Iris pigment epithelial cell (primary cell): Measurements from ENCODE around the gene CYP2C9.
"Not testable (repeated sequence)": the region's sequence is repeated elsewhere in the genome, so short reads cannot be mapped to it uniquely, and the experiment has no call there.

Source experiments
- DNase-seq: peaks from one replicate; pipeline ENCODE4 v3.0.0-alpha.2; 2011; ENCODE audit warnings: low read depth

The CYP2C9 gene

DNA sequence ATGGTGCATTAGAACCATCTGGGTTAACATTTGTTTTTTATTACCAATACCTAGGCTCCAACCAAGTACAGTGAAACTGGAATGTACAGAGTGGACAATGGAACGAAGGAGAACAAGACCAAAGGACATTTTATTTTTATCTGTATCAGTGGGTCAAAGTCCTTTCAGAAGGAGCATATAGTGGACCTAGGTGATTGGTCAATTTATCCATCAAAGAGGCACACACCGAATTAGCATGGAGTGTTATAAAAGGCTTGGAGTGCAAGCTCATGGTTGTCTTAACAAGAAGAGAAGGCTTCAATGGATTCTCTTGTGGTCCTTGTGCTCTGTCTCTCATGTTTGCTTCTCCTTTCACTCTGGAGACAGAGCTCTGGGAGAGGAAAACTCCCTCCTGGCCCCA, at the start of gene CYP2C9:
CYP2C9 (plus strand) TSS at position 276 of the 400 bp plus-strand sequence; CDS start at position 301, 25 bp downstream.
- DNase-seq: no peak

DNA sequence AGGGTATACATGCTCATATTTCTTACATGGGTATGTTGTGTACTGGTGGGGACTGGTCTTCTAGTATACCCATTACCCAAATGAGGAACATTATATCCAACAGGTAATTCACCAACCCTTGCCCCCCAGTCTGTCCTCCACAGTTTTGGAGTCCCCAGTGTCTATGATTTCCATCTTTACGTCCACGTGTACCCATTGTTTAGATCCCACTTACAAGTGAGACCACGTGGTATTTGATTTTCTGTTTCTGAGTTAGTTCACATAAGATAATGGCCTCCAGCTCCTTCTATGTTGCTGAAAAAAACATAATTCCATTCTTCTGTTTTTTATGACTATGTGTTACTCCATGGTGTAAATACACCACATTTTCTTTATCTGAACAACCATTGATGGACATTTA, 49.3 kb upstream of the CYP2C9 start:
- no peak for DNase-seq

DNA sequence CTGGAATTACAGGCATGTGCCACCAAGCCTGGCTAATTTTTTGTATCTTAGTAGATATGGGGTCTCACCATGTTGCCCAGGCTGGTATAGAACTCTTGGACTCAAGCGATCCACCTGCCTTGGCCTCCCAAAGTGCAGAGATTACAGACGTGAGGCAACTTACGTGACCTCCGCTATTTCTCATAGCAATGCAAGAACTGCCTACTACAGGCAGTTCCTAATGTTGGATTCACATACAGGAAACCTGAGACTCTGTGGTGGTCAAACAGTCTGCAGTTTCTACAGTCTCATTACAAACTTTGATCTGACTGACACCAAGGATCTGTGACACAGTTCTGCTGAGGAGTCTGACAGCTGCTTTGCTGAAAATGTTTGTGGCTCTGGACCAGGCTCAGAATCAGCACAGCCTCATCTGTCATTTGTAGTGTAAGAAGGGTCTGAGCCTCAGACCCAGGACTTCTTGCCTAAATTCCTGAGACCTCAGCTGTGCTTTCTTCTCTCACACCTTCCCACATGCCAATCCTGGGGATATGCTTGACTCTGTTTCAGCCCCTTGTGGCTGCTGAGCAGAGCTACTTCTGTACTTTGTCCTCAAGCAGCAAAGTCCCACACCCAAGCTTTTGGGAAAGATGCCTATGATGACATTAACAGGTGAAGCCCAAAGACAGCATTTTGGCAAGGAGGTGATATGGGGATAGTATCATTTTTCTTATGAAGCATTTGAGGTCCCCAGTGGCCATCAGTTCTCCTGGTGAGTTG, 48.0 kb upstream of the CYP2C9 start:
- no peak for DNase-seq

DNA sequence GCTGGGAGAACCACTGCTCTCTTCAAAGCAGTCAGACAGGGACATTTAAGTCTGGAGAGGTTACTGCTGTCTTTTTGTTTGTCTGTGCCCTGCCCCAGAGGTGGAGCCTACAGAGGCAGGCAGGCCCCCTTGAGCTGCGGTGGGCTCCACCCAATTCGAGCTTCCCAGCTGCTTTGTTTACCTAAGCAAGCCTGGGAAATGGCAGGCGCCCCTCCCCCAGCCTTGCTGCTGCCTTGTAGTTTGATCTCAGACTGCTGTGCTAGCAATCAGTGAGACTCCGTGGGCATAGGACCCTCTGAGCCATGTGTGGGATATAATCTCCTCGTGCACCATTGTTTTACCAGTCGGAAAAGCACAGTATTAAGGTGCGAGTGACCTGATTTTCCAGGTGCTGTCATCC, 40.0 kb upstream of the CYP2C9 start:
- DNase-seq: not testable (repeated sequence)

DNA sequence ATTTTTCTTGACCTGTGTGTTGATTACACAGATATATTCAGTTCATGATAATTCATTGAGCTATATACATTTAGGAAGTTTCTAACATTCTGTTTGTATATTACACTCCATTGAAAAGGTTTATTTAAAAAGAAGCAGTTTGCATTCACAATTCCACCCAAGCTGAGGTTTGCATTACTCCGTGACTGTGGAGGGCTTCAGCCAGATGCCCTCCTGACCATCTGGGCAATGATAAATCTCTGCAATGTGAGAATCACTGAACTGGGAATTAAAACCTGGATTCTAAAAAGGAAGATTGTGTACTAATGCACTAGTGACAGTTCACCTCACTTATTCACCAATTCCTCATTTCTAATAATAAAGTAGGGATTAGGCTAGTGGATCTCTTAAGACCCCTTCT, 36.4 kb upstream of the CYP2C9 start:
- no peak for DNase-seq

DNA sequence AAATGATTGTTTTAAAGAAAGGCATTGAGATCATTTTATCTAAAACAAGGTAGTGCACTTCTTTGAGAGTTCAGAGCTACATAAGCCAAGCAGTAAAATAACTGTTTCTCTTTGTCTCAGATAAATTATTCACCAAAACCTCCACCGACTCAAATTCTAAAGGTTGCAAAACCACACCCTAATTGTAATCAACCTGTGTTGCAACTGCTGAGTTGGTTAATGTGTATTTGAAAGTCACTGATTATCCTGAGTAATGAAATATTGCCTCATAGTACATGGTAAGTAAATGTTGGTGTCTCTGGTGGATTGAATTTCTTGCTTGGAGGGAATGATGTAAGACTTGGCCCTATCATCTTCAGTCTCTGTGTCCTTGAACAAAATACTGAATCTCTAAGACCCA, 35.9 kb upstream of the CYP2C9 start:
- peak; percentile 7 for DNase-seq

DNA sequence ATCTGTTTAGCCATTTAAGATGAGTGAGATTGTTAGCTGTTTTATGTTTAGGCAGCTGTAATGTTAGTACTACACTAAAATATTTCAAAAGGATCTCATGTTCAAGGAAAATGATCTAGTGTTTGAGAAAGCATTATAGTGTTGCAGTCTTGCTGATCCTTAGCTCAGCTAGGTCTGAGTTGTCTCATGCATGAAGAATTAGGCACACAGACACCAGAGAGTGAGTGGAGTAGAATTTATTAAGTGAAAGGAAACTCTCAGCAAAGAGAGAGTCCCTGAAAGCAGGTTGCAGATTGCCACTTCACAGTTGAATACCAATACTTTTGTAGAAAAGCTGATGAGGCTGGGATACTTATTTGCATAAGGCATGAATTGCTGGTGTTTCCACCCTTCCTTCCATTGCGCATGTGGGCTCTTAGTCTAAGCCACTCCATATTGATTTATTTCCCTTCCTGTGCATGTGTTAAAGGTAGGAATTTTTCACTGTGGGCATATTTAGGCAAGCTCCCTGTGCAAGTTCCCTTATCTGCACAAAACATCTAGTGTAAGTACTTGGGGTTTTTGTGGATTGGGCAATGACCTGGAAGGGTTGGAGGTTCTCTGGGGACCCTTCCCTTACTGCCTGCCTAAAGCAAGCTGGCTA, 33.8 kb upstream of the CYP2C9 start:
- DNase-seq: not testable (repeated sequence)

DNA sequence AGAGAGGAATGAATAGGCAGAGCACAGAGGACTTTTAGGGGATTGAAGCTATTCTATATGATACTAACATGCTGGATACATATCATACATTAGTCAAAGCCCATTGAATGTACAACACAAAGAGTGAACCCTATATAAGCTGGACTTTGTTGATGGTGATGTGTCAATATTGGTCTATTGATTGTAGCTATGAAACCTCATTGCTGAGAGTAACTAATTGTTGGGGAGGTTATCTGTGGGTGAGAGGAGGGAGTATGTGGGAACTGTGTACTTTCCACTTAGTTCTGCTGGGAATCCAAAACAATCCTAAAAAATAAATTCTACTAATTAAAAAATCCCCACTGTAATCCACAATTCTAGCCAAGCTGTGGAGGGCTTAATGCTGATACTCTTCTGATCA, 22.0 kb upstream of the CYP2C9 start:
- no peak for DNase-seq

DNA sequence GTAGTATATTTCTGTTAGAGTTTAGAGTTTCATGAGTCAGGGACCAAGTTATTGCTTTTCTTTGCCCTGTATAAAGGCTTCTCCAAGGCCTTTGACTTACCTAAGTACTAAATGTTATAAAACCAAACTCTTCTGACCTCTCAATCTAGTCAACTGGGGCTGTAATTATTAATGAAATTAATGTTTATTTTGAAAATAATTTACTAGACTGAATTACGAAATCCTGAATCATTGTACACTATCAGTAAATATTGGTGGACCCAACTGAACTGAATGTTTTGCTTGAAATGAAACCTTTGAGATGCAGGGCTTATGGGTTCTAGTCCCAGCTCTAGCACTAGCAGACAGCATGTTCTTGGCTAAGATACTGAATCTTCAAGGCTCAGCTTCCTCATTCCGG, 1.7 kb upstream of the CYP2C9 start:
- no peak for DNase-seq

DNA sequence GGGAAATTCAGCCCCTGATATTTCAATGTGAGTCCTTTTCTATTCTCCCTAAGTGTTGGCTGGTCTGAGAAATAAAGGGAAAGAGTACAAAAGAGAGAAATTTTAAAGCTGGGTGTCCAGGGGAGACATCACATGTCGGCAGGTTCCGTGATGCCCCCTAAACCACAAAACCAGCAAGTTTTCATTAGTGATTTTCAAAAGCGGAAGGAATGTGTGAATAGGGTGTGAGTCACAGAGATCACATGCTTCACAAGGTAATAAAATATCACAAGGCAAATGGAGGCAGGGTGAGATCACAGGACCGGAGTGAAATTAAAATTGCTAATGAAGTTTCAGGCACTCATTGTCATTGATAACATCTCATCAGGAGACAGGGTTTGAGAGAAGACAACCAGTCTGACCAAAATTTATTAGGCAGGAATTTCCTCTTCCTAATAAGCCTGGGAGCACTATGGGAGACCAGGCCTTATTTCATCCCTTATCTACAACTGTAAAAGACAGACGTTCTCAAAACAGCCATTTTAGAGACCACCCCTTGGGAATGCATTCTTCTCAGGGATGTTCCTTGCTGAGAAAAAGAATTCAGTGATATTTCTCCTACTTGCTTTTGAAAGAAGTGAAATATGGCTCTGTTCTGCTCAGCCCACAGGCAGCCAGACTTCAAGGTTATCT, 5.1 kb downstream of the CYP2C9 start:
- not testable (repeated sequence) for DNase-seq

DNA sequence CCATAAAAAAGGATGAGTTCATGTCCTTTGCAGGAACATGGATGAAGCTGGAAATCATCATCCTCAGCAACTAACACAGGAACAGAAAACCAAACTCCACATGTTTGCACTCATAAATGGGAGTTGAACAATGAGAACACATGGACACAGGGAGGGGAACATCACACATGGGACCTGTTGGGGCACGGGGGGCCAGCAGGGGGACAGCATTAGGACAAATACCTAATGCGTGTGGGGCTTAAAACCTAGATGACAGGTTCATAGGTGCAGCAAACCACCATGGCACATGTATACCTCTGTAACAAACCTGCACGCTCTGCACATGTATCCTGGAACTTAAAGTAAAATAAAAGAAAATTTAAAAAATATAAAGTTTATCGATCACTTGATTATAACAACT, 7.7 kb downstream of the CYP2C9 start:
- DNase-seq: not testable (repeated sequence)

DNA sequence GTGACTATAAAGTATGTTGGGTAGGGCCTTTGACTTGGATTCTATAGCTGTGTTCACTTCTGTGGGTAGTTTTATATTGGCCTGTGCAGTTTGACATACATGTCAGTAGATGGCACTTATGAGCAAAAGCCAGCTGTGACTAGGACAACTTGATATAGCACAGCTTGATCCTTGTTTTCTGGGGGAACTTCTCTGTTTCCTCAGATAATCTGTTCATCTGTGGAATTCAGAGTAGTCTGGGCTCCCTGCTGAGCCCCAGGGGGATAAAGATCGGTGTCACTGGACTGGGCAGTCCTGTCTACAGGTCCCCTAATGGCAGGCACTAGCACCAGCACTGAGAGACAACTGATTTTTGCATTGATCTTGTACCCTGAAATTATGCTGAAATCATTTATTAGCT, 25.4 kb downstream of the CYP2C9 start:
- DNase-seq: peak; percentile 47

DNA sequence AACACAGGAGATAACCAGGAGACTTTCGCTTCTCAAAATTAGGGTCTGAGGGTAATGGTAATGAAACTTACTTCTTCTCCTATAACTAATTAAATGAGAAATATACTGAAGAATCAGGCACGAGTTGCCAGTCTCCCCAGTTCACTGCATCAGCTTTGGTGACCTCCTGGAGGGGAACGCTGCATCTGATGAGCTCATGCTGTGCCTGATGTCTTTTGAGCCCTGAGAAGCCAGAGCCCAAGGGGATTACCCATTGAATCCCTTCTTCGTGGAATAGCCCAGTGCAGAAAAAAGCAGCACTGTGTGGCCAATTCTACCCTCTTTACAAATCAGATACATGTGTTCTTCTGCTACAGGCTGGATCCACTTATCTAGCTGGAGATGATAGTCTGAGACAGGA, 45.1 kb downstream of the CYP2C9 start:
- no peak for DNase-seq

DNA sequence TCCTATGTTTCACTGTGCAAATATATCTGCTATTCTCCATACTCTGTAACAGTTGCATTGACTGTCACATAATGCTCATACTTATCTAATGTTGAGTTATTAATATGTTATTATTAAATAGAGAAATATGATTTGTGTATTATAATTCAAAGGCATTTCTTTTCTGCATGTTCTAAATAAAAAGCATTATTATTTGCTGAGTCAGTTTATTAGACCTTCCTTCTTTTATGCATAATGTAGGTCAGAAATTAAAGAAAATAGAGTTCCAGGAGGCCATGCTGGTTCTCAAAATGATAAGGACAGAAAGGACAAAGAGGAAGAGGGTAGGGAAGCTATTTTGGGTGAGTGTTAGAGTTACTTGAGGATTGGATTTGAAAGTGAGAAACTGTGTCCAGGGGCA, 50.7 kb downstream of the CYP2C9 start:
- no peak for DNase-seq

DNA sequence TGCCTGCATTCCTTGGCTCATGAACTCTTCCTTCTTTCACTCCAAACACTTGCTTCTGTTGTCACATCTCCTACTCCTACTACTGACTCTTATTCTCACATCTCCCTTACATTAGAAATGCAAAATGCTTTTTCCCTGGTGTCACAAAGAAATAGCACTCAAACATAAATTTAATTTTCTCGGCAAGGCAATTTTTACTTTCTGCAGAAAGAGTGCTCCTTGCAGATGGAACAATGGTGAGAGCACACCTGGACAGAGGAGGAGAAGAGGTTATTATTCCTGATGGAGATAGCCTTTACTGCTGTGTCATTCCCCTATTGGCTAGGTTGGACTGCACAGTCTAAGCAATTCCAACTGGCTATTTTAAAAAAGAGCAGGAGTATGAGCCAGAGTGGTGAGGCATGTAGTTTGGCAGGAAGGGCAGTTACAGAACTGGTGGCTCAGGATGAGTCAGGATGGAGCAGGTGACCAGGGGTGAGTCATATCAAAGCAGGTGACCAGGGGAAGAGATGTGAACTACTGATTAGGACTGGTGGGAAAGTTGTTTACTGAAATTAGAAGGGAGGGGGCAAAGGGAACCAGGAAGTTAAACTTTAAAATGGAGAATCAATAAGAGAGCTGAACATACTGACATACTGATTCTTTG, 52.9 kb downstream of the CYP2C9 start:
- no peak for DNase-seq

DNA sequence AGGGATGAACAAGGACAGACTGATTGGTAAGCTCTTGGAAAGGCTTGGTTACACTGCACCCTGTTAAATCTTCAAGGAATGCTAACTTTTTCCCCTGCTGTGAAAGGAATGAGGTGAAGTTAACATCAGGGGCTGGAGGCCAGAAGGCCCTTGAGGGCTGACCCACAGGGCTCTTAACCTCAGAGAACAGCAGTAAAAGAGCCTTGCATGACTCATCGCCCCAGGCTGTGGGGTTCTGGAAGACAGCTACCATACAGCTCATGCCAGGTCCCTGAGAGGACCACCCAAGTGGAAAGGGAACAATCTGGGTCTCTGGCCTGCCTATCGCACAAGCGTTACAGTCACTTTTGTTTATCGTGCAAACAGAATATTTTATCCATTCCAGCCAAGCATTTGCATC, 54.4 kb downstream of the CYP2C9 start:
- DNase-seq: no peak

DNA sequence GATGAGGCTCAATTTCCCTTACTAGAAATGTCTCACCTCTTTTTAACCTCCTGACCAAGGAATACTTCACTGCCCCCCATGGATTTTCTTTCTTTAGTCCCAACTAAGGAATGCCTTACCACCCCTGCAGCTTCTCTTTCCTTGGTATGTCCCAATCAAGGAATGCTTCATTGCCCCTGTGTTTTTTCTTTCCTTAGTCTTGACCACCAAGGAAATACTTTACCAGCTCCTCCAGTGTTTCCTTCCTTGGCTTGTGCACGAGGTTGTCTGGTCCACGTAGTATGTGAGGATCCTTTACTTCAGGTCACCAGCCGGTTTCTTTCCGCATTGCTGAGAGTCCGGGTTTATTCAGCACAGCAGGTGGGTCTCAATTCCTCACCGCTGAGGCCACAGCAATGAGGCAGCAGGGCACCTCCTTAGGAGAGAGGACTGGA, 59.3 kb downstream of the CYP2C9 start:
- DNase-seq: no peak

DNA sequence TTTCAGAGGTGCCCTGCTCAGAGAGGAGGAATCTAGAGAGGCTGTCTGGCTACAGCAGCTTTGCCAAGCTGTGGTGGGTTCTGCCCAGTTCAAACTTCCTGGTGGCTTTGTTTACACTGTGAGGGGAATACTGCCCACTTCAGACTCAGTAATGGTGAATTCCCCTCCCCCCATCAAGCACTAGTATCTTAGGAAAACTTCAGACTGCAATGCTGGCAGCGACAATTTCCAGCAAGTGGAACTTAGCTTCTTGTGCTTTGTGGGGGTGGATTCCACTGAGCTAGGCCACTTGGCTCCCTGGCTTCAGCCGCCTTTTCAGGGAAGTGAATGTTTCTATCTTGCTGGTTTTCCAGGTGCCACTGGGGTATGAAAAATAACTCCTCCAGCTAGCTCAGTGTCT, 88.0 kb downstream of the CYP2C9 start:
- no peak for DNase-seq

DNA sequence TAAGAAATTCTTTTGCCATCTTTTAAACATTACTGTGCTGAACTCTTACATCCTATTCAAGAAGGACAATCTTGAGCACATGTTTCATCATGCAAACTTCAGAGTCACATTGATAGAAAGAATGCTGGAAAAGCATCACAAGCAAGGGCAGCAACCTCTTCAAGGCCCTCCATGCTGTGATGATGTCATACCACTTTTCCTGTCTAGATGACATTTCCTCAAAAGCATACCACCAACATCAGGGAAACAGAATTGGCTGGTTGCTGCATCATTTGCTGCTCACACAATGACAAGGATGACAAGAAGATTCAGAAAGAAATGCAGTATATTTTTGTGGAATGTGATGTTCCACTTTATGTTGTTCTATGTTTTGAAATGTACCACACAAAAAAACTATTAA, 93.2 kb downstream of the CYP2C9 start:
- DNase-seq: no peak

DNA sequence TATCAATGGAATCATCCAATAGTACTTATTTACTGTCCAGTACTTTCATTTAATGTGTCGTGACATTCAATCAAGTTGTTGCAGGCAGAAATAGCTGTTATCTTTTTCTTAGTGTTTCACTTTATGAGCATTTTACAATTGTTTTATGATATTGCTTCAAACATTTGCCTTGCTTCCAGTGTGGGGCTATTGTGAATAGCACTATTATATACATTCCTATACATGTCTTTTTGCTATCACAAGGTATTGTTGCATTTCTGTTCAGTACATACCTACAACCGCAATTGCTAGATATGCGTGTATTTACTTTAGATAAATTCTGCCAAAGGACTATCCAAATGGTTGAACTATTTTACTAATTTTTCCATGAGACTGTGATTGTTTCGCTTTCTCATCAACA, 95.9 kb downstream of the CYP2C9 start:
- no peak for DNase-seq

DNA sequence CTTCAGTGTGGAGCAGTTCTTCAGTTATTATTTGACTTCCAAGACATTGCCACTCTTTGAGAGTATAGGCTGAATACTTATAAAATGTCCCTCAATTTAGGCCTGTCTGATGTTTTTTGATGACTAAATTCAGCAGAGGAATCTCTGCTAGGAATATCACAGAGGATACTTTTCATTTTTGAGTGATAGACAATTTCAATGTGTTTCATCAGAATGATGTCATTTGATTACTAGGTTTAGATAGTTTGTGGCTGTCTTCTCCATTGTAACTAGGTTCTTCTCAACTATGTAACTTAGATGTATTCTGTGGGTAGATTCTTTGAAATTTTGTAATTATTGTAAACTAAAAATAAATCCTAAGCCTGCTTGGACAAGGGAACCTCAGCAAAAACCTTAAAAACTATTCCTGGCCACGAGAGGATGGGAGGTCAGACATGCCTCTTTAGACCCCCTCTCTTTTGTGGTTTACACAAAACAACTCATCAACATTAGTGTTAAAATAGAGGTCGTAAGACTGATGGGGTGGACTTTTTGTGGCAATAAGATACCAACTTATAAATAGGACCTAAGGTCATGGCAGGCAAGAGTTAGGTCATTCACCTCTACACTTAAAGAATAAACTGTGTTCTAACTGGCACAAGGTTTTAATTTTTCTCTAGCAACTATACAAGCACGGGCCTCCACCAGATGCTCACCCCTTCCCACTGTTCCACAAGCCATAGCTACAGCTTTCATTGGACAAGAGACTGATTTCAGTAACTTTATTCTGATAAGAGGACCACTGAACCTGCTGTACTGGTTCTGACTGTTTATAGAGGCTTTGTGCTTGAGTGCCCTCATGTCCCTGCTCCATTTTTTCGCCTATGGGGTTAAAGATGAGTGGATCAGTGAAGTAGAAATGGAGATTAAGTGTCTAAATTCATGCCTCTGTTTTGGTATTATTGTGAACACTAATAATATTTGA, 97.2 kb downstream of the CYP2C9 start:
- no peak for DNase-seq

DNA sequence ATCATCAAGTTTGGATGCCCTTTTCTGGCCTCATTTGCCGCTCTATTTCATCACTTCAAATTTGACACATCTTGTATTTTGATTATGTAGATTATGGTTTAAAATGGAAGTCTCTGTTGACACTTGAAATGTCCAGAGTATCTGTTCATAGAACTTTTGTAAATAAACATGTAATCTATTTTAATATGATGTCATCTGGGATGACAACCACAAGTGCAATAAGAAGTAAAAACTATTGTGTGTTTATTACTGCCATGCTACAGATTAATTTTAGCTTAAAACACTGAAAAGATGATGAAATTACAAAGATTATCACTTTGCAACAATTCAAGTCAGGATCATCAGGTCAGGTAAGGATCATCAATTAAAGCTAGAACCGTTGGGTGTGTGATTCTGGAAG, 100.8 kb downstream of the CYP2C9 start:
- DNase-seq: no peak
